HG03025 (cell line): ENCODE results near the gene KDM5B.
"Not testable (repeated sequence)": the region's sequence is repeated elsewhere in the genome, so short reads cannot be mapped to it uniquely, and the experiment has no call there.

Experiments used
- ATAC-seq: cut with Tn5 transposase; IDR thresholded peaks from one replicate; pipeline ENCODE4 v1.9.1; 2021; ENCODE audit warnings: mild to moderate bottlenecking, moderate library complexity; ENCODE audit not compliant: unreplicated experiment, low FRiP score

KDM5B gene

DNA sequence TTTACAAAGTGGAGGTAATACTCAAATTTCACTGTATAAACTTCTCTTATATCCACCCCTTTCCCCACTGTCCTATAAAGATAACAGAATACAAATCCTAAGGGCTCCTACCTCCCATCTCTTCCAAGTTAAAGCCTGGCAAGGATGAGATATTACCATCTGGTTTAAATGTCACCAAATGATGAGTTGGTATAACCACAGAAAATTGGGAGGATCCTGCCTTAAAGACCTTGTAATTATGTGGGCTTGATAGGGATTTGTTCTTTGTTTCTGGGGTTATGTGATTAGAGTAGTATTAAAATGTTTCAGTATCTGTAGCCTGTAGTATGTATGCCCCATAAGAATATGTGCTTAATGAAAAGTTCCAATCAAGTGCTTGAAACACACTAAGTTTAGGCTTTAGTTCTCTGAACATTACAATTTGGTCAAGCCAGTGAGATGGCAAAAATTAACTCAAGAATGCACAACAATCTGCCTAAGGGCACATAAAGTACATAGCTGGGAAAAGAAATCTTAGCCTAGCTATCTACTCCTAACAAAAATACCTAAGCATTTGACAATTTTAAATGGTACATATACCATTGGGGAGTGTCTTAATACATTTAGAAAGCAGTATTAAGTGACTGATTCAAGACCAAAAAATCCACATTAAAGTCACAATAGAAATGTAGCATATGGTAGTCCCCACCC, 14.0 kb downstream of the KDM5B start:
- no peak for ATAC-seq

DNA sequence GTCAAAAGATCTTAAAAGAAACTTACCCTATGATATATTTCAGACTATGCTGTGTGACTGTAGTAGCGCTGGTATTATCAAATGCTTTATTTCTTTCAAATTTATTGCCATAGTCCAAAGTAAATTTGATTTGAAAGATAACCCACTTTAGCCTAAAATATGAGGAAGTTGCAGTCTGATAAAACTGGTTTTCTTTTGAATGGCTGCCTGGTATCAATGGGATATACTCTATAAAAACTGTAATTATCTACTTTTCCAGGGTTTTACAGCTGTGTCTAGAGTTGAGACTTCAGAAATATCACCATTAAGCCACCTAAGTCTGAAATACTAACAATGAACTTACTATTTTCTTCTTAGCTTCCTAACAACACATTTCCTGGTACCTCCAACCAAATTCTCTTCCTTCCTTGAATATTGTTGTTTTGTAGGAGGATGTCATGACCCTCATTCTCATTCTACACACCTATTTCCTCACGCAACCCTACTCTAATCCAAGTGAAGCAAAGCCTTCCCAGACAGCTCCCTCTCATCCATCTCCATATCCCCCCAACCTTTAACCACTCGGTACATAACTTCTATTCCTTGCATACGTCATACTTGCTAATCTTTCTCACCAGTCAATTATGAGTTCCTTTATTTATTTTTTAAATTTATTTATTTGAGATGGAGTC, 17.0 kb downstream of the KDM5B start:
- no peak for ATAC-seq

DNA sequence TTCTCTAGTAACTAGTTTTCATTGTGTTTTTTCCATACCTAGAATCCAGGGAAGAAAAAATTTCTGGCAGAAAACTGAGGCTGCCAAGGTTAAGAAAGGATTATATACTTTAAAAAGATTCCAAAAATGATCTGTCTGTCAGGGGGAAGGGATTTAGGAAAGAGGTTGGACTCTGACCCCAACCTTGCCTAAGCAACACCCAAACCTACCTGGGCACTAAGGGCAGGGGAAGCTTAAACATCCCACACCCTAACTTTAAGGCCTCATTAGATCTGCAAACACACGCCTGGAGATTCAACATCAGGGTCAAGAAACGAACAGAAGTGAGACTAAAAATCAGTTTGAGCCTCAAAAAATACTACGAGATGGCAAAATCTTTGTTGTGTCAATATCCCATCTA, 19.4 kb downstream of the KDM5B start:
- no peak for ATAC-seq

DNA sequence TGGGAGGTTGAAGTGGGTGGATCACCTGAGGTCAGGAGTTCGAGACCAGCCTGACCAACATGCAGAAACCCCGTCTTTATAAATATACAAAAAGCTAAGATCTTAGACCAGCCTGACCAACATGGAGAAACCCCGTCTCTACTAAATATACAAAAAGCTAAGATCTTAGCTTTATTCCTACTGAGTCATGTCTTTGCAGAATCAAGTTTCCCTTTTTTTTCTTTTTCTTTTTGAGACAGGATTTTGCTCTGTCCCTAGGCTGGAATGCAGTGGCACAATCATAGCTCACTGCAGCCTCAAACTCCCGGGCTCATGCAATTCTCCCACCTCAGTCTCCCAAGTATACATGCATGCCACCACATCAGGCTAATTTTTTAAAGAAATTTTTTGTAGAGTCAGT, 21.4 kb downstream of the KDM5B start:
- ATAC-seq, result no peak

DNA sequence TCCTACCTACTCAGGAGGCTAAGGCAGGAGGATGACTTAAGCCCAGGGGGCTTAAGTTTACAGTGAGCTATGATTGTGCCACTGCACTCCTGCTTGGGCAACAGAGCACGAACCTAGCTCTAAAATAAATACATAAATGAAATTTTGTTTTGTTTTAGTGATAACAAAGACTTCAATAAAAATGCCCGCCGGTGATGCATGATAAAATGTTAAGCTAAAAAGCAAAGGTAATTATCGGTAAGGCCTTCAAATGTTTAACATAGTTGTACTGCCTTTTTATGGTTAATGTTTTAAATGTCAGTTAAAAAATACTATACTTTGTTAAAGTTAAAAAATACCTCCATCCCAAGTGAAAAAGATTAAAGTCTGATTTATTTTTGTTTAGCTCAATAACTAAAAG, 27.0 kb downstream of the KDM5B start:
- no peak for ATAC-seq

DNA sequence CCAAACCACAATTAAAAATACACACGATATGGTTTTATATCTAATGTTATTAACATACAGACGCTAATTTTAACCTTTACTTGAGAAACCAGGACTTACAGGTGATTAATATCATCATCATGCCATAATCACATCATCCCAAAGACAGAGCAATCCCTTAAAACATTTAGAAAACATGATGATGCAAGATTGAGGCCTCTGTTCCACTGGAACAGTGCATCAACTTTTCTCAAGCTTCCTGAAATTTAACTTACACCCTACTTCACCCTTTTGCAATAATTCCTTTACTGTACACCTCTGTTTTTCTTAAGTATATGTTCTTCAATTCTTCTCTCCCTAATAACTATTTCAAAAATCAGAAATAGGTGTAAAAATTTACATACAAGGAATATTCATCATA, 38.1 kb downstream of the KDM5B start:
- ATAC-seq, result no peak

DNA sequence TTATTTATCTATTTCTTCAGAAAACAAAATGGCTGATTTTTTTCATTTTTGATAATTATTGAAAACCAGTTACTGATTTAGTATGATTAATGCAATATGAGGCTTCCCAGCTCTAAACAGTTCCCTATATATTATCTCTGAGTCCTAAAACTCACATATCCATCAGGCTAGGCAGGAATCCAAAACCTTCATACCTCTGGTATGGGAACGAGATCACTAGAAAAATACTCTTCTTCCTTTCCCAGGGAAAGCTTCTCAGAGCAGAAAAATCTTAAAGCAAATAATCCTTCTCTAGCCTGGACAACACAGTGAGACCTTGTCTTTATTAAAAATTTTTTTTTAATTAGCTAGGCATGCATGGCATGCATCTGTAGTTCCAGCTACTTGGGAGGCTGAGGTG, 42.5 kb downstream of the KDM5B start:
- no peak for ATAC-seq

DNA sequence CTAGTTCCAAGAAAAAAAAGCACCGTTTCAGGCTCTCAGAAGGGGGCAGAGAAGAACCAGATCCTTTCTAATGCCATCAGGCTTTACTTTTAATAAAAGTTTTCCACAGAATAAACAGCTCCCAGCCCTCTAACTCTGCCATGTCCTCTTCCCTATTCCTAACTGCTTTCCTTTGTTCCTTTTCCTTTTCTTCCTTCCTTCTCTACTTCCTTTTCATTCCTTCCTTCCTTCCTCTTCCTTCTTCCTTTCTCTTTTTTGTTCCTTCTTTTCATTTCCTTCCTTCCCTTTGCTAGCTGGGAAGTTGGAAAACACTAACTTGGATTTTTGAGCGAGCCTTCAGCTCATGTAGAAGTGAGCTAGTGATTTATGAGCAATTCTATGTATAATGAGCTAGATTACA, 46.2 kb downstream of the KDM5B start:
- ATAC-seq, result no peak

DNA sequence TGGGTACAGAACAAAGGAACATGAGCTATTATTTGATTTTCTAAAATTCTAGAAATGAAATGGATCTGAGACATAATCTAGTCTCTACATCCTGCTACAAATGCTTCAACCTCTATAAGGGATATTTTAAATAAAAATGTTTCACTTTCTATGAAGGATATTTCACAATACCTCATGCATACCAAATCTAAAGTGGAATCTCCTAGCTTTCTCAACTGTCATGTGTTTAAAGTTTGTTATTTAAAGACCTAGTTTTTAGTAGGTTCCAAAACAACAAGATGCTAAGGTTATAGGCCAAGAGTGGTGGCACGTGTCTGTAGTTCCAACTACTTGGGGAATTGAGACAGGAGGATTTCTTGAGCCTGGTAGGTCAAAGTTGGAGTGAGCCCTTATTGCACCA, 47.6 kb downstream of the KDM5B start:
- no peak for ATAC-seq

DNA sequence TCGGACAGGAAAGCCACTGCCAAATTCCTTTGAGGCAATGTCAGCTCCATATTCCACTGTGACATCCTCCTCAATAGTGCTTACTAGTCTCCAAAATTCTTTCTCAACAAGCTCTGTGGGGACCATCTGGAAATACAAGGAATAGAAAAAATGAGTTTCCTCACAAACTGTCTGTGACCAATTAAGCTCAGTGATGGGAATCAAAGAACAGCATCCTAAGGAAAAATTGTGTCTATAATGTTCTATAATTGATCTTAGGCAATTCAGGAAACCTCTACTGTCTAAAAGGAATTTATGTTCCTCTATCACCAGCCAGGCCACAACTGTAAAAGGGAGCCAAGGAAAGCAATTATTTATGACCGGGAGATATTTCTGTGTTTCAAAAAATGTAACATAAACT, 51.8 kb downstream of the KDM5B start:
- no peak for ATAC-seq

DNA sequence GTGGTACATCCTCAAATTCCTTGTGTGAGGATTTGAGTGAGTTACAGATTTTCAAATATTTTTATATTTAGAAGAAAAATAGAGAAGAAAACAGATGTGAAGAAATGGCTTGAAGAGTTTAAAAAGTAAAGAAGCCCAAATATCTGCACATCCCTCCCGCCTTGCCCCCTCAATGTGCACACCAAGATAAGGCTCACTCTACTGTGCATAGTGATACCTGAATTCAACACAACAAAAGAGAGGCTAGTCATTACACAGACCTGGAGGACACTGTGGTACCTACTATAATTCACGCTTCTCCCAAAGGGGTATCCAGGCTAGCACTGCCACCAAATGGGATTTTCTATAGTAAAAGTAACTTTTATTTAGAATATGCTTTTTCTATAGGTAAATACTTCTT, 53.9 kb downstream of the KDM5B start:
- ATAC-seq, result no peak

DNA sequence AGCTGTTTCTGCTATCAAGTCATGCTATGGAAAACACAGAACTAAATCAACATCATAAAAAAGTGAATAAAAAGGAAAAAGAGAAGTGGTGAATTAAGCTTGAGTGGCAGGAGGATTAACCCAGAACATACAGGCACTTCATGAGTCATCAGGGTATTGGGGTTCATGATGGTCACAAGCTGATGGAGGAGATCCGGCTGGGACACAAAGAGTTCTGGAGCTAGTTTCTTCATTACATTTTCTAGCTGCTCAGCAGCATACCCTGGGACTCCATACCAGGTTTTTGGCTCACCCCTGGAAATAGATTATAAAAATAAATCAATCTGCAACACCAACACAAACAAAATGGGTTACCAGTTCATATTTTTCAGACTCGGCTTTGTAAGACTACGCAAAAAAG, 55.4 kb downstream of the KDM5B start:
- no peak for ATAC-seq

DNA sequence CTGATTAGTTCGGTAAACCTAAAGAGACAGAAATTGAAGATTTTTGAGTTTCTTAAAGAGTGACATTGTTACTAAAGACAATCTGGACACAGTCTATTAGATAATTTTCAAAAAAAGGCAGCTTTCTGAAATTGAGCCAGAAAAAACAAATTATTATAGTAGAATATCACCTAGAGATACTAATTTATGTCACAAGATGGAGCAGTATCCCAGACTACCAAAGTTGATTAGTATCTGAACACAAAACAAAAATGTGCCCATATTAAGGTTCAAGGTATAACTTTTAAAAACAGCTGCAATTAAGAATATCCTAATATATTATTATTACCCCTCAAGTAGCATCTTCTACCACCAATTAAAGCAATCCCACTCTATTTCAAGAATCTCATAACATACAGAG, 57.5 kb downstream of the KDM5B start:
- ATAC-seq, result no peak

DNA sequence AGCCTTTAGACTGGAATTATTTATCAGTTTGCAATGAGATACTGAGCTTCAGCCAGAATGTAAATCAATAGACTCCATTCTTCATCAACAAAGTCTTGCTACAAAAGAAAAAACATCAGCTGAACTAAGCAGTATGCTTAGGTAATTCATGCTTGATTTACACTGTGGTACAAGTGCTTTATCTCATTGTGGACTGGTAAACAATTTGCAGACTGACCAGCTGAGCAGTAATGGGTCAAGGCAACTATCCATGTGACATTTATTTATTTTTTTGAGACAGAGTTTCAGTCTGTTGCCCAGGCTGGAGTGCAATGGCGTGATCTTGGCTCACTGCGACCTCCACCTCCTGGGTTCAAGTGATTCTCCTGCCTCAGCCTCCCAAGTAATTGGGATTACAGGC, 58.2 kb downstream of the KDM5B start:
- no peak for ATAC-seq

DNA sequence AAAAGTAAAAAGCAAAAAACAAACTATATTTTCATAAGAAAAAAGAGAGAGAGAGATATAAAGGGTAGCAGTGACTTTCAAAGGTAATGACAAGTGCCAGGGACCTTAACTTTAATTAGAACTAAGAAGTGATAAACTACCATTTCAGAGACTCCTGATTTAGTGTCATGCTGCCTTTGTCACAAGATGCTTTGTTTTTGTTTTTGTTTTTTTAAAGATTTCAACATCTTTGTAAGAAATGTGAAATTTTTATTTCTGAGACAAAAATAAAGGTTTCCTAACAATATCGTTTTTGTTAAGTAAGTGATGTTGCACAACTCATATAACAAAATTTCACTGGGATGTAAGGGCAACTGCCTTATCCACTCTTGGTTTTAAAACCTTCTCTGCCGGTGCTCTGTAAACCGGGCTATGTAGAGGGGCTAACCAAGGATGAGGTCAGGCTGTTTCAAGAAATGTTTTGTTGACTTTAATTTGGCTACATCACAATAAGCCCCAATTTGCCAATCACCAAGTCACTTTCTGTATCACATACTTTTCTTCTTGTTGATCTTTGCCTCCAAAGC, 62.8 kb downstream of the KDM5B start:
- ATAC-seq, result no peak

DNA sequence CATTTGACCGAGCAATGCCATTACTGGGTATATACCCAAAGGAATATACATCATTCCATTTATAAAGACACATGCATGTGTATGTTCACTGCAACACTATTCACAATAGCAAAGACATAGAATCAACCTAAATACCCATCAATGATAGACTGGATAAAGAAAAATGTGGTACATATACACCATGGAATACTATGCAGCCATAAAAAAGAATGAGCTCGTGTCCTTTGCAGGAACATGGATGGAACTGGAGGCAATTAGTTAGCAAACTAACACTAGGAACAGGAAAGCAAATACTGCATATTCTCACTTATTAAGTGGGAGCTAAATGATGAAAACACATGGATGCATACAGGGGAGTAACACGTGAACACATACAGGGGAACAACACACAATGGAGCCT, 63.5 kb downstream of the KDM5B start:
- ATAC-seq, result not testable (repeated sequence)

DNA sequence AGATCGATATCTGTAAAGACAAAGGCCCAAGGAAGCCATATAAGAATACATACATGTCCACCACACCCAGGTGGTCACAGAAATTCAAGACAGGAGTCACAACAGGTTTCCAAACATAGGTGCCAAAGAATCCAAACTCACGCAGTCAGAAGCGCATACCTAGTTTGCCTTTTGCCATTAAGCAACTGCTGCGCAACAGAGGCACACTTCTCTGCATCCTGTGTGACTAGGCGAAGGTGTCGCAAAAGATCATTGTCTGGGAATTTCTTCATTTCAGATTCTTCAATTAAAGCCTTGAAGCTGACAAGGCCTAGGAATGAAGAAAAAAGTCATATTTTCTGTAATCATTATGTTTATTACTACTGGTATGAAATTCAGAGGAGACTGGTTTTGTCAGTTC, 65.7 kb downstream of the KDM5B start:
- ATAC-seq, result no peak

DNA sequence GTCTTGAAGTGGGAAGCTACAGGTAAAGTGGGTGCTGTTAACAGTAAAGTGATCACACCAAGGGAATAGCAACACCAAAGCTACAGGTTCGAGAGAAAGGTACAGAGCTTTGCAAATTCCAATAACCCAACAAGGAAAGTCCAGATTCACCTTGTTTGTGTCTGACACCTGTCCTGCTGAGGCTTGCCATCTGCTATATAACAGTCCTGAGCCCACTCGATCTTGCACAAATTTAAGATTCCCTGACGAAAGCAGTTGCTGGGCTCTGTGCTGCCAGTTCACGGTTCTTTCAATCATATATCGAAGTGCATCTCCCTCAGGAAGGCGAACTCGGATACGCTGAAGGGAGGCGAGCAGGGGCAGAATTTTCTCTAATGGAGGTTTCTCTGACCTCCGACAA, 75.0 kb downstream of the KDM5B start:
- no peak for ATAC-seq

DNA sequence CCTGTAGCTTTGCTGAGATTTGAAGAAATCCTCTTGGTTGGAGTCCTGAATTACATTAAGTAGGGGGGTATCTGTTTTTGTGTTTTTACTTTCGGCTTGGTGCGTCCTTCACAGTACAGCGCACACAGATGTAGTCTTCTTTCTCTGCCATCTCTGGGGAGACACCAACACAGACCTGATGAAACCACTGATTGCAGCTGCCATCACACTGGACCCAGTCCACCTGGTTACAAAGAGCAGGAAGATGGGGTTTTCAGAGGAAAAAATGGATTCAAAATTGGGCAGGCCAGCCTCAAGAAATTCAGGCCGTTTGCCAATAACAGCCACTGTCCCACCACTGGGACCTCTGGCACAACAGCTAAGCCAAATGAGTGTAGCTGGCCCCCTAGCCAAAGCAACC, 79.3 kb downstream of the KDM5B start:
- ATAC-seq, result no peak

DNA sequence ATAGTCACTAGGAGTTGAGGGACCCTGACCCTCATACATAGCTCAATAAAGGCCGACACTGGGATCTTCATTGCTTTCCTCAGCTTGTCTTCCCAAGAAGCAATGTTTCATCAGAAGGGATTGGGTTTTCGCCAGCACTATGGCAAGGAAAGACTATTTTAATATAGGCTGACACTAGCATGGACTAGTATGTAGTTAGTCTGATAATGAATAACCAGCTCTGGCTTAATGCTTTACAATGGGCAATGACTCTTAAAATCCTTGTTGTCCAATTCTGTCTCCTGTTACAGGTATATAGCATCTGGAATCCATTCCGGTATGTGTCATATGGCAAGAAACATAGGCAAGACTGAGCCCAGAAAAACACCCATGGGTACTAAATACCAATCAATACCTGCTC, 82.7 kb downstream of the KDM5B start:
- ATAC-seq, result no peak

DNA sequence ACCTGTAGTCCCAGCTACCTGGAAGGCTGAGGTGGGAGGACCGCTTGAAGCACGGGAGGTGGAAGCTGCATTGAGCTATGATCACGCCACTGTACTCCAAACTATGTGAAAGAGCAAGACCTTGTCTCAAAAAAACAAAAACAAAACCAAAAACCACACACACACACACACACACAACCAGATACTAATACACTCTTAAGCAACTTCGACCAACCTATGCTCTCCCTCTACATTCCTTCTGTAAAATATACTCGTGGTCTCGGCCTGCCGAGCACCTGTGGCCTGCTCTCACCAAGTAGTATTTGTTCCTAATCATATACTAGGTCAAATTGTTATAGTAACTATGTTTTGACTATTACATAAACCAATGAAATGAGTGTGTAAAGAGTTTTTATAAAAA, 84.5 kb downstream of the KDM5B start:
- no peak for ATAC-seq

DNA sequence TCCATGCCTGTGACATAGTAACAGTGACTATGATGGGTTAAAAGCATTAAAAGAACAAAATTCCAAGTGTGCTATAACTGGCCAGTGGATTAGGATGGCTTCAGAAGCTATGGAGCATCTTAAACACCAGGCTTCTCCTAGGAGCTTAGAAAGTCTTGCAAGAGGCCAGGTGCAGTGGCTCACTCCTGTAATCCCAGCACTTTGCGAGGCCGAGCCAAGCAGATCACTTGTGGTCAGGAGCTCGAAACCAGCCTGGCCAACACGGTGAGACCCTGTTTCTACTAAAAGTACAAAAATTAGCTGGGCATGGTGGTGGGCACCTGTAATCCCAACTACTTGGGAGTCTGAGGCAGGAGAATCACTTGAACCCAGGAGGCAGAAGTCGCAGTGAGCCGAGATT, 85.2 kb downstream of the KDM5B start:
- not testable (repeated sequence) for ATAC-seq
